Measurements from ENCODE around the gene ERICH6.

ERICH6 gene

GRCh38 chr3:150662410-150663200 is 41.1 kb downstream of the ERICH6 start:
- TF ChIP-seq REST (IDR thresholded peaks at IDR 0.05; ENCODE audit: insufficient read depth in 1 of 2, low read depth in 2 of 2, low read length in 2 of 2), result no peak

GRCh38 chr3:150656316-150656715 is 47.4 kb downstream of the ERICH6 start:
- TF ChIP-seq FOXP2 (optimal IDR thresholded peaks at IDR 0.05; ENCODE audit: borderline replicate concordance, extremely low read depth, extremely low read length, insufficient read depth) (no peak), POLR2AphosphoS5 (IDR thresholded peaks at IDR 0.05; ENCODE audit: low read depth, low read length) (no peak), REST (IDR thresholded peaks at IDR 0.05; ENCODE audit: insufficient read depth in 1 of 2, low read depth in 2 of 2, low read length in 2 of 2) (no peak), SIN3A (IDR thresholded peaks at IDR 0.05; ENCODE audit: borderline replicate concordance, insufficient read depth, low read length) (no peak), TAF1 (IDR thresholded peaks at IDR 0.05; ENCODE audit: borderline replicate concordance, insufficient read depth, low read length) (no peak)

GRCh38 chr3:150653110-150653561 is 50.6 kb downstream of the ERICH6 start:
- no peak for TF ChIP-seq SIN3A (IDR thresholded peaks at IDR 0.05; ENCODE audit: borderline replicate concordance, insufficient read depth, low read length)
- TF ChIP-seq POLR2AphosphoS5 (IDR thresholded peaks at IDR 0.05; ENCODE audit: low read depth, low read length), result no peak
- TF ChIP-seq TAF1 (IDR thresholded peaks at IDR 0.05; ENCODE audit: borderline replicate concordance, insufficient read depth, low read length), result no peak

- no peak for TF ChIP-seq FOXP2 (optimal IDR thresholded peaks at IDR 0.05; ENCODE audit: borderline replicate concordance, extremely low read depth, extremely low read length, insufficient read depth)
- TF ChIP-seq SIN3A (IDR thresholded peaks at IDR 0.05; ENCODE audit: borderline replicate concordance, insufficient read depth, low read length), result no peak
- no peak for TF ChIP-seq POLR2AphosphoS5 (IDR thresholded peaks at IDR 0.05; ENCODE audit: low read depth, low read length)
- TF ChIP-seq TAF1 (IDR thresholded peaks at IDR 0.05; ENCODE audit: borderline replicate concordance, insufficient read depth, low read length), result no peak
- TF ChIP-seq REST (IDR thresholded peaks at IDR 0.05; ENCODE audit: insufficient read depth in 1 of 2, low read depth in 2 of 2, low read length in 2 of 2), result no peak
Measured at GRCh38 chr3:150640256-150640655, 63.5 kb downstream of the ERICH6 start.

GRCh38 chr3:150639262-150639661 is 64.5 kb downstream of the ERICH6 start:
- TF ChIP-seq FOXP2 (optimal IDR thresholded peaks at IDR 0.05; ENCODE audit: borderline replicate concordance, extremely low read depth, extremely low read length, insufficient read depth), result no peak
- no peak for TF ChIP-seq REST (IDR thresholded peaks at IDR 0.05; ENCODE audit: insufficient read depth in 1 of 2, low read depth in 2 of 2, low read length in 2 of 2)
- TF ChIP-seq POLR2AphosphoS5 (IDR thresholded peaks at IDR 0.05; ENCODE audit: low read depth, low read length), result no peak
- TF ChIP-seq TAF1 (IDR thresholded peaks at IDR 0.05; ENCODE audit: borderline replicate concordance, insufficient read depth, low read length), result no peak
- TF ChIP-seq SIN3A (IDR thresholded peaks at IDR 0.05; ENCODE audit: borderline replicate concordance, insufficient read depth, low read length), result no peak

Data from PFSK-1 (cell line).